GM19395 (cell line): ENCODE data around the gene CTNNA3.

Source experiments
- ATAC-seq: cut with Tn5 transposase; IDR thresholded peaks from one replicate; pipeline ENCODE4 v1.9.1; 2021; ENCODE audit warnings: mild to moderate bottlenecking, moderate library complexity; ENCODE audit not compliant: unreplicated experiment

CTNNA3 gene

GRCh38 chr10:66780796-66781195, 915.2 kb downstream of the CTNNA3 start:
- ATAC-seq = no peak

DNA sequence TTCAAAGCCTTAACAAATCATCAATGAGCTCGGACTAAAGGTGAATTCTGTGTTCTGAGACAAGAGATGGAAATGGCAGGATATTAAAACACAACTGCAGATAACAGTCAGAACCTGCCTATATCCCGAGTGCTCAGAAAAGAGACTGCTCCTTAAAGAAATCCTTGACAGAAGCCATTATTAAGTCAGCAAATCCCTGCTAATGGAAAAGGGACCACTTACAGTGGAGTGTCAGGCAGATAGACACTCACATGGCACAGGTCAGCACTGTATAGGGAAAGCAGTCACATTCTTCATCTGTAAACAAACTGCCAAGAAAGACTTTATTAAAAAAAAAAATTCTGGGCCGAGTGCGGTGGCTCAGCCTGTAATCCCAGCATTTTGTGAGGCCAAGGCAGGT, 917.6 kb downstream of the CTNNA3 start:
- no peak for ATAC-seq

GRCh38 chr10:66777665-66778064, 918.3 kb downstream of the CTNNA3 start:
- no peak for ATAC-seq

GRCh38 chr10:66773472-66773817, 922.5 kb downstream of the CTNNA3 start:
- no peak for ATAC-seq

DNA sequence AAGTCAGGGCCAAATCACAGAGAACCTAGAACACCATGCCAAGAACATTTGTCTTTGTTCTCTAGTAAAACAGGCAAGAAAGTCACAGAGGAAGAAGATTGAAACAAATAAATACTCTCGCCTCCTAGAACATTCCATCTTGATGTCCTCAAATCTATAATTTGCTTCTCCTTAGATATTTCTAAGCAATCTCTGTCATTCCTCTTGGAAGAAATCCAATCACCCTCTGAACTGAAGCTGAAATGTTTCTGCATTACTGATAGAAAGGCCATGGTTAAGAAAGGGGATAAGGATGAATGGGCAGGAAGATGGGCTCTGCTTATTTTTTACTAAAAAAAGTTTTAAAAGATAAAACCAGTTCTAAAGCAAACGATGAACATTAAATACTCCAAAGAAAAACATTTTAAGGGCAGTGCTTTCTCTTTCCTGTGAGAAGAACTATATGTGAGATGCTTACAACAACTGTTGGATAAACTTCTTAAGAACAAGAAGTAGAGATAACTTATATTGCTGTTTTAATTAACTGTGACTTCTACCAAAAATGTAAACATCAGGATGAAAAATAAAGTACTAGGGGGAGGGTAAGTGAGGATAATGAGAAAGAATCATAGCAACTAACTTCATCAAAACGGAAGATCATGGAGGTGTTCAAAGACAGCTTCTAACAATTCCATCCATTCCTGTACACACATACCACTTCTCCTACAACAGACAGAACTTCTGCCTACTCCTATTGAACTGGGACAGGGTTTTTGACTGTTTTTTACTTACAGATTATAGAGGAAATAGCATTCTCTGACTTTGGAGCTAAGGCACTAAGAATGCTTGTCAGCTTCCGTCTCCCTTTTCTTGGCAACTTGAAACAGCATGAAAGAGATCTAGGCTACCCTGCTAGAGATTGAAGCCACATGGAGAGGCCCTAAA, 923.2 kb downstream of the CTNNA3 start:
- ATAC-seq = no peak

GRCh38 chr10:66767707-66768106, 928.3 kb downstream of the CTNNA3 start:
- ATAC-seq = no peak

GRCh38 chr10:66762218-66762729, 933.7 kb downstream of the CTNNA3 start:
- ATAC-seq = no peak

DNA sequence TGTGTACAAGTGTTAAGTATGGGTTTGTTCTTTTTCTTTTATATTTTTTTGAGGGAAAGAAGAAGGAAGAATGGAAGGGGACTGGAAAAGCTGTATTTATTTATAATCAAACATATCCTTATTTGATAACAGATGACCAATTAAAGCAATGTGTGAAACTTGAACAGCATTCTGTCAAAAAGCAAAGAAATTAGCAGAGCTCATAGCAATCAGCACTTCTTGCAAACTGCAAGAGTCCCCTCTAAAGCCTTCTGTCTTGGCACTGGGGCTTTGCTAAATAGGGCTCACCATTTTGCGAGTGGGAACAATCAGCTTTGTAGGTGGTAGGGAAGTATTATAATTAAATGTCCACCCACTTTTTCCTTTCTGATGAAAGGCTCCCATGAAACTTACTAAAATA, 935.1 kb downstream of the CTNNA3 start:
- ATAC-seq = no peak

DNA sequence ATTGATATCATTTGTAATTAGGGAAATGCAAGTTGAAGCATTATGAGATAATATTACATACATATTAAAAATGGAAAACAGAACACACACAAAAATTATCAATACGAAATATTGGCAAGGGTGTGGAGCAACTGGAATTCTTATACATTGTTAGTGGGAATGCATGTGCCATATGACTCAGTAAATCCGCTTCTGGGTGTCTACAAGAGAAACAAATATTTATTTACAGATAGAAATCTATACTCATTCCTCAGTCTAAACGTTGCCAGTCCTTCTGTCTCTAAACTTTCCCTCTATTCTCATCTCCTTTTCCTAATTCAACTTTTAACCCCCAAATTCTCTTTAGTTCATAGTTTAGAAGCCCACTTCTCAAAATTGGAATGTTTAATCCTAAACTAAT, 940.5 kb downstream of the CTNNA3 start:
- no peak for ATAC-seq

- ATAC-seq = no peak
These were observed 943.3 kb downstream of the CTNNA3 start for GRCh38 chr10:66752714-66753113.

DNA sequence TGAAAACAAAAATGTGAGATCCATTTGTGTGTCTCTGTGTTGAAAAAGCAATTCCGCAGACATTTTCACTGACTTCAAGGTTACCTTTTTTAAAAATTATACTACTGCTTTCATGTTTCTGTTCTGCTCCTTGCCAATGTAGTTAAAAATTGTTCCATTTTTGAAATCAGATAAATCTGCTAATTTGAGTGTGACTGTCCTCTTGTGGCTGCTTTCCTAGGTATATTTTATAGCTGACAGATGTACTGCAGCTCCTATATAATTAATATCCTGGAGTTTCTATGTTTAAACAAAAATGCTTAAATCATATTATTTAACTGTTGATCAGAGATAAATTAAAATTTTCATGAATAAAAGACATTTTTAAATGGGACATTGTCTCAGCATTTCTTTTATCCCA, 947.8 kb downstream of the CTNNA3 start:
- ATAC-seq = no peak

DNA sequence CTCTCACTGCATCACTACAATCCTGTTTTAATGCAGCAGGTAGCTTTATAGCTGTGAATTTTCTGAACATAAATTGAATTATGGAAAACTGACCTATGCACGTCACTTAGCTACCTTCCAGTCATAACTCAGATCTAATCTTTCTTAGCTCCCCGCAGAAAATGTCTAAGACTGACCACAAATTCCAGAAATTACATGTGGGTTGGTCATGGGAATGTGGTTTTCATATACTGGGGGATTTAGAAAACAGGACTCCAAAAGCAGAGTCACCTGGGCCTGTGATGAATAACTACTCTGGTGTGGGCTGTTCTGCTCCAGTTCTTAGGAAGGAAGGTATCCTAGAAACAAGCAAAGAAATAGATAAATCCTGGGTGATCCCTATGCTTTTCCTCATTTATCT, 948.5 kb downstream of the CTNNA3 start:
- no peak for ATAC-seq

DNA sequence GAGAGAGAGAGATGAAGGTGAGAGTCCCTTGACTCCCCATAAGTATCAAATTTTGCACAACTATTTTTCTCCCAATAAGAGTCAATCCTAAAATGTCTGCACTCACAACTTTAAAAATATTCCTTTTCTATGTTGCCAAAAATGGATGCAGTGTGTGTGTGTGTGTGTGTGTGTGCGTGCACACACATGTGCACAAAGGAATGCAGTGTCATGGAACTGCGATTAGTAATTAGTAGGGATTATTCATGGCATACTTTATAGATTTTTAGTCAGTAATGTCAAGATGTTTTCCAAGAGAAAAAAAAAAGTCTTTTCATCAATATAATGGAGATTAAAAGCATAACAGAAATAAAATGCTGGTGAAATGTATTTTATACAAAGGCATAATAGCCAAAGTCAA, 949.3 kb downstream of the CTNNA3 start:
- ATAC-seq = no peak

DNA sequence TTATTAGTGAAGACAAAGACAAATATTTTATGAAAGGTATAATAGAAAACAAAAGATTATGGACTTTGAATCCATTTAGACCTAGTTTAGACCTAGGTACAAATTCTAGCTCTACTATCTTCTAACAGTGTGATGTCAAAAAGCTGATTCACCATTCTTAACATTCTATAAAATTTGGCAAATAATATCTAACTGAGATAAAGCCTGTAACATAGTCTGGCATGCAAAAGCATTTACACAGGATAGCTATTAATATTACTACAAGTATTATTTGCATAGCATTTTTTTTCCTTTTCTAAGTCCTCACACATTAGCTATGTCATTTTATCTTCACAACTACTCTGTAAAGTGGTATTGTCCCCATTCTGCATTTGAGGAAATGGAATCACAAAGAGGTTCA, 949.7 kb downstream of the CTNNA3 start:
- no peak for ATAC-seq

GRCh38 chr10:66744915-66745314, 951.1 kb downstream of the CTNNA3 start:
- ATAC-seq = no peak

GRCh38 chr10:66737241-66737640, 958.8 kb downstream of the CTNNA3 start:
- ATAC-seq = no peak

DNA sequence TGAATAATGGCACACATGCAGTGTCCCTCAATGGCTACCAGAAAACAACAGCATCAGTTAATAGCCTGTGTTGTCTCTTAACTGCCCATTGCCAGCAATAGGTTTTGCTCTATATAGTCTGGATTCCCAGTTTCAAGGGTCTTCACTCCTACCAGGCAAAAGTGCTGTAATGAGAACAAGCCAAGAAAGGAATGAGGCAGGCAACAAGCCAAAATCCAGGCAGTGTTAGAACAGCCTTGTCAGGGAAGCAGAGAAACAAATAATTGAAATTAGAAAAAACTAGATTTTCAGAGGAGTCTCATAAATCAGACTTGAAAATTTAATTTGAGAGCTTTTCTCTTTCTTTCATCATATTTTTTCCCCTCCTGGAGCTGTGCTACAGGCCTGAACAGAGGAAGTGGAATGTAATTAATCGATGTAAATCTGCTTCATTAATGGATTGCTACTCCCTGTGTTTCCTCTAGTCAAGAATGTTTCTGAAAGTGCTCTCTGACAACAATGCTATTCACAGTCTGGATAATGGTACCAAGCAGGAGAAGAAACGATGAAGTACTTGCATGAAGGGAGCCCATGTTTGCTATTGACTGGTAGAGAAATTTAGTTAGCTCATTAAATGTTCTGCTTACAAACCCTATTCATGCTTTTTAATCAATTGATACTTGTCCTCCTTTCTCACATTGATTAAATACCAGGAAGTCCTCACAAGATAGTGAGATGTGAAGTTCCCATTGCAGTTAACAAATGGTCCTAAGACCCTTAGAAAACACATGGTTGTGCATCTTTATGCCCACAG, 972.2 kb downstream of the CTNNA3 start:
- ATAC-seq = no peak

GRCh38 chr10:66719483-66719882, 976.5 kb downstream of the CTNNA3 start:
- no peak for ATAC-seq

DNA sequence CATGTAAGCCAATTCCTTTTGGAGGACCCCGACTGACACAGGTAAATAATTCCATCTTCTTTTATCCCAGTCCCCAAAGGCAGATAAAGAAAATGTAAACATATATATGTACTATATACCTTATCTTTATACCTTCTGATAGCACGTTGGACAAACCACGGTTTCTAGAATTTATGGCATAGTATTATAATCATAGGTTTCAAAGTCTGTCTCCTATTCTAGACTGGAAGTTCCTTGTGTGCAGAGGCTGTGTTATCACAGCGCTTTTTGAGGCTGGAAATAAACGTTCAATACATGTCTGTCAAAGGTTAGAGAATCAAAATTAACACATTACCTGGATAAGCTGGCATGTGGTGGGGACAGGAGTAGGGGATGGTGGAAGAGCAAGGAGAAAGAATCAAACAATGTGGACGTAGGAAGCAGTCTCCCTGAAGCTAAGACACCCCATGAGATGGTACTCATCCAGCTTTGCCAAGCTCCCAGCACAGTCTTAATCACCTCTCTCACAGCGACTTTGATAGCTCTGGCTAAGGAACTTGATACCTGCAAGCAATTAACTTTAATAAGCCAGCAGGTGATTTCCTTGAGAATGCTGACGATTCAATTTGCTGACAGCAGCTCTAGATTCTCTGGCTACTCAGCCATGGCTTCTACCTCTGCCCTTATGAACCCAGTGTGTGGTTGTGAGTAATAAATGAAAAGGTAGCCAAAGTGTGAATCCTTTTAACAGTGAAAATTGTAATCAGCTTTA, 978.6 kb downstream of the CTNNA3 start:
- ATAC-seq = no peak

DNA sequence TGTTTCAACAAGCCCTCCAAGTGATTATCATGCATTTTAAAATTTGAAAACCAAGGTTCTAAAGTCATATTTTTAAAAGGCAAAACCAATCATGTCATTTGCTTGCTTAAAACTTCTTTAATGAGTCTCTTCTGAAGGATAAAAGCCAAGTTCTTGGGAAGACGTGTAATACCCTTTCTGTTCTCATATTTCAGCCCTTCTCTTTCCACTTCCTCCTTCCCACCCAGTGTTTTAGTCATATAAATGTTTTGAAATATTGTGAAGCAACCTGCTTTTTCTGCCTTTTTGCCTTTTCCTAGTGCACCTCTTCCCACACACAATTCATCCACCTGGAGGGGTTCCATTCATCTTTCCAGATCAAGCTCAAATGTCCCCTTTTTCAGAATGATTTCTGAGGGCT, 981.3 kb downstream of the CTNNA3 start:
- ATAC-seq = no peak

- ATAC-seq = no peak
These were observed 982.6 kb downstream of the CTNNA3 start for GRCh38 chr10:66713387-66713786.
